ENCODE data around the gene SPINT3.

DNA sequence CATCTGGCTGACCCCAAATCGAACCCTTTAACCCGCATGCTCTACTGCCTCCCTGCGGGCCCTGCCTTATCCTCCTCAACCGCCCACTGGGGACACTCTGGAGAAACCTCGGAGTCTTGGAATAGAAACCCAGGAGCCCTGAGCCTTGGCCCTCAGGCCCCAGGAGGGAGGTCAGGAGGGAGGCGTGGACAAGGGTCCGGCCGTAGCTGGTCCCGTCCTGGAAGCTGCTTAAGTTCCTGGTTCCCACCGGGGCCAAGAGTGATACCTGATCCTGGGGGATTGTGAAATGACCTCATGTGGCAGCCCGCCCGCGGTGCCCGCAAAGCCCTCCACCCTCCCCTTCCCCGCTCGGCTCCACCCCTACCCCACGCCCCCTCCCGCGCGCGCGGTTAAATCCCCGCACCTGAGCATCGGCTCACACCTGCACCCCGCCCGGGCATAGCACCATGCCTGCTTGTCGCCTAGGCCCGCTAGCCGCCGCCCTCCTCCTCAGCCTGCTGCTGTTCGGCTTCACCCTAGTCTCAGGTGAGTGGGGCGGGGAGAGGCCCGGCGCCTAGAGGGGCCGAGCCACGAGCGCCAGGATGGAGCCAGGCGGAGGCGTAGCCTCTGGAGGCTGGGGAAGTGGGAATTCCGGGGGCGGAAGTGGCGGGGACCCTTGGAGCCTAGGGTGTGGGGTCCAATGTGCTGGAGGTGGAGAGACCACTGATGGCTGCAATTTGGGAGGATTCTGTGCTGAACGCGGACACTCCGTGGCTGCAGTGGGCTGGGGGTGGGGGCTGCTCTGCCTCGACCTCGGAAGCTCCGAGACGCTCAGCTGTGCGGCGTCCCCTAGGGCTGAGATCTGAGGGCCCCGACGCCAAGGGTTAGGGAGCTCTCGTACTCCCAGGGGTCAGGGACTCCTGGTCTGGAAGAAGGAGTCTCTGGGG is 45.8 kb downstream of the SPINT3 start, which contains the start of gene WFDC2:
- TF ChIP-seq BACH2 (CRISPR knock-in tag; IDR thresholded peaks at IDR 0.05; ENCODE audit: borderline replicate concordance): no peak
- TF ChIP-seq ZFP3 (CRISPR knock-in tag; IDR thresholded peaks at IDR 0.05): no peak
- TF ChIP-seq SNAI2 (CRISPR knock-in tag; IDR thresholded peaks at IDR 0.05): no peak
- TF ChIP-seq TOX (CRISPR knock-in tag; IDR thresholded peaks at IDR 0.05; ENCODE audit: borderline replicate concordance): no peak
- no peak for TF ChIP-seq ARNTL (CRISPR knock-in tag; IDR thresholded peaks at IDR 0.05; ENCODE audit: borderline replicate concordance, low read depth)

All from SK-N-SH treated with all-trans-retinoic acid at 6 μM for 48 hours (cell line).